Aorta (tissue), 5 donors: ENCODE measurements around the gene KRTAP3-1. TPM values are rescaled to one million over a fixed set of nuclear protein-coding genes. Genes with fewer than 3 reads are reported as not detected.
"Not testable (repeated sequence)": the region's sequence is repeated elsewhere in the genome, so short reads cannot be mapped to it uniquely, and the experiment has no call there.

ENCODE experiments used
- ATAC-seq: fragments of 200-7000 bp; cut with Tn5 transposase; one replicate; pipeline ENCODE4 v1.9.1; 2022; ENCODE audit warnings: moderate library complexity; ENCODE audit not compliant: low FRiP score
- DNase-seq, 2 donors: peaks; one replicate each; pipeline ENCODE4 v3.0.0-alpha.2; 2020
- H3K27ac ChIP-seq, 2 donors: one replicate each; pipeline ENCODE4 v1.5.1; 2013; ENCODE audit warnings: low read length in 2 of 2, mild to moderate bottlenecking in 2 of 2, moderate library complexity in 2 of 2, control low read depth in 1 of 2, inconsistent platforms in 1 of 2, low read depth in 1 of 2
- H3K27me3 ChIP-seq, 2 donors: one replicate each; pipeline ENCODE4 v1.6.1; 2013; ENCODE audit warnings: control low read depth in 1 of 2, low read length in 1 of 2, mild to moderate bottlenecking in 1 of 2, moderate library complexity in 1 of 2; ENCODE audit not compliant: insufficient read depth in 2 of 2, control insufficient read depth in 1 of 2
- H3K36me3 ChIP-seq, 2 donors: one replicate each; pipeline ENCODE4 v1.6.1; 2013; ENCODE audit warnings: control low read depth in 1 of 2, low read length in 1 of 2, mild to moderate bottlenecking in 1 of 2; ENCODE audit not compliant: insufficient read depth in 2 of 2, control insufficient read depth in 1 of 2
- H3K4me1 ChIP-seq, 2 donors: one replicate each; pipeline ENCODE4 v1.6.1; 2013; ENCODE audit warnings: low read length in 2 of 2, control low read depth in 1 of 2, mild to moderate bottlenecking in 1 of 2, moderate library complexity in 1 of 2; ENCODE audit not compliant: insufficient read depth in 2 of 2, control insufficient read depth in 1 of 2
- H3K4me3 ChIP-seq, 2 donors: one replicate each; pipeline ENCODE4 v1.5.1; 2013; ENCODE audit warnings: low read length in 2 of 2, control low read depth in 1 of 2, mild to moderate bottlenecking in 1 of 2
- H3K9me3 ChIP-seq: one replicate; pipeline ENCODE4 v1.6.1; 2013; ENCODE audit warnings: mild to moderate bottlenecking, low read length; ENCODE audit not compliant: control insufficient read depth
- WGBS, 2 donors: extraction: QIAGEN DNeasy Blood & Tissue Kit; methylation state at CpG; one replicate each; pipeline ENCODE4 v1.1.7; 2013; 5-methylcytosine and 5-hydroxymethylcytosine counted together
- intact Hi-C, 2 donors: fragments of 100-400 bp; cut with DNase I; formaldehyde crosslinking; loops; one replicate each; pipeline versions ENCODE4 v1.14.2 to v1.15.0; 2022
- polyA plus RNA-seq, 2 donors: library from polyadenylated mRNA; stranded (reverse); fragments of 200-250 nt; gene quantifications; one replicate each; pipeline ENCODE4 v1.2.3, GENCODE V29; 2013
- total RNA-seq, 2 donors: library from RNA; stranded (reverse); fragmentation: NEBNext Ultra II Directional; extraction: Animal tissue kit (Norgen Biotek cat#: 25700); gene quantifications; one replicate each; pipeline ENCODE4 v1.2.1, GENCODE V29; 2021
- donor health status: healthy with polysubstance abuse.
- donor health status: Bipolar disorder and iron deficiency.
- donor health status: DM: no; HTN: no; CAD: no.
- donor health status: DM: no; HTN: no; CAD: no.
- donor health status: DM: yes; HTN: yes; CAD: no.

KRTAP3-1 gene
- total and polyA plus RNA-seq, 4 donors: not detected

DNA sequence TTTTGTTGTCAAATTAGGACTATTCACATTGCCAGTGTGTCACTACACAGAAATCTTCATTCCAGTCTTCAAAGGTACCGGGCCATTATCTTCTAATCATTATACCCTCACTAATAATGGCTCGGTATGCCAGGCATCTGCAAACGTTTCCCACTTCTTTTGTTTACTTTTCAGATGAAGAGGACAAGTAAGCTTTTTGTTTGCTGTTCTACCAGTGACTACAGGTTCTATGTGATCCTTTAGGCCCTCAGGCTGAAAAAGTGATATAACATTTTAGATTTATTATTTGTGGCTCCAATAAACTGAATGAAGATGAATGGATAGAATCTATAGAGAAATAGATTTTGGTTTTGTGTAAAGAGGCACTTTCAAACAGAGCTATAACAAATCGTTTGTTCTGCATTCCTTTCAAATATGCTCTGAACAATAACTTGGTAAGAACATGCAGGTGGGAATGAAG lies 403 bp upstream of the KRTAP3-1 start:
- Histone ChIP-seq H3K36me3 (no peaks in the 10 kb centered on the region), H3K9me3 (no peaks in the 10 kb centered on the region), H3K4me1 (no peaks in the 10 kb centered on the region), H3K27ac (no peak overlapping the region), H3K4me3 (no peak overlapping the region), H3K27me3 (no peaks in the 10 kb centered on the region)
- no peak for DNase-seq
- 40 to 46% methylated on average over 4 of the region's 4 CpGs for WGBS, 2 donors
- intact Hi-C loops: no loop called here
- no peak for ATAC-seq

DNA sequence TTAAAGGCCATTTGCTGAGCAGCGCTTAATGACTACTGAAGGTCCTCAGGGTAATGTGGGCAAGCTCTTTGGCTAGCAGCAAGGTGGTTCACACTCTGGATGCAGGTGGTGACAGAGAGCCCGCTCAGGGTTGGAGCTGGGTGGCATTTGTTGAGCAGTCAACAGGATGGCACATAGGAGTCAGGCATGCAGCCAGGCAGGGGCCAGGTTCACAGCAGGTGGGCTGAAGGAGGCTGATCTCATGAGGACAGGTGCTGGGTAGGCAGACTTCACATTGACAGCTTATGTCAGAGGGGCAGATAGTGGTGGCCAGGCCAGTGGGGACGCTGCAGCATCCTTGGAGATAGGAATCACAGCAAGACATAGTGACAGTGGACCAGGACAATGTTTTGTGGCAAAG lies 4.5 kb downstream of the KRTAP3-1 start:
- H3K9me3 ChIP-seq: no peaks in the 10 kb centered on the region
- no peak overlapping the region for H3K4me3 ChIP-seq
- DNase-seq (no peak), ATAC-seq (no peak)
- WGBS, 2 donors: 82 to 89% methylated on average over 3 of the region's 3 CpGs
- H3K4me1 ChIP-seq: no peaks in the 10 kb centered on the region
- intact Hi-C loops: no loop called here
- no peaks in the 10 kb centered on the region for H3K27me3 ChIP-seq
- H3K27ac ChIP-seq: no peak overlapping the region
- H3K36me3 ChIP-seq: no peaks in the 10 kb centered on the region

GRCh38 chr17:41003926-41004325 lies 5.0 kb downstream of the KRTAP3-1 start:
- 46 to 50% methylated on average over 4 of the region's 4 CpGs for WGBS, 2 donors
- no peak for DNase-seq
- intact Hi-C loops: no loop called here

DNA sequence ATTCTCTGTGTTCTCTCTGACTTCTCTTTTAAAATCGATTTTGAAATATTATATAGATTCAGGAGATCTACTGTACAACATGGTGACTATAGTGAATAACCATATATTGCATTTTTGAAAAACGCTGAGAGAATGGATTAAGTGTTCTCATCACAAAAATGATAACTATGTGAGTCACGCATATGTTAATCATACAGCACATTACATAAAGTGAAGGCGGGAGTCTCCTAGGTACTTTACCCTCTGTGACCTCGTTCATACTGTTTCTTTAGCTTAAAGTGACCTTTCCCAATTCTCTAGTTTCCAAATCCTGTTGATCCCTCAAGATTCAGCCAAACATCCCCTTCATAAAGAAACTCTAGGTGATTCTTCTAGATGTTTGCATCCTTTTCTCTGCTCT lies 6.1 kb downstream of the KRTAP3-1 start:
- Histone ChIP-seq H3K27me3 (no peaks in the 10 kb centered on the region), H3K27ac (no peak overlapping the region), H3K4me3 (no peak overlapping the region), H3K9me3 (no peaks in the 10 kb centered on the region), H3K4me1 (no peaks in the 10 kb centered on the region), H3K36me3 (no peaks in the 10 kb centered on the region)
- DNase-seq (no peak), ATAC-seq (no peak)
- WGBS, 2 donors: 50 to 52% methylated on average over 5 of the region's 5 CpGs
- intact Hi-C loops: no loop called here

More at GRCh38 chr17:41003926-41004325, 5.0 kb downstream of the KRTAP3-1 start:
- Histone ChIP-seq H3K4me3 (no peak overlapping the region), H3K27me3 (no peaks in the 10 kb centered on the region), H3K27ac (no peak overlapping the region), H3K4me1 (no peaks in the 10 kb centered on the region), H3K36me3 (no peaks in the 10 kb centered on the region), H3K9me3 (no peaks in the 10 kb centered on the region)
- no peak for ATAC-seq

GRCh38 chr17:41001795-41002194 lies 7.1 kb downstream of the KRTAP3-1 start:
- DNase-seq: no peak
- intact Hi-C loops: no loop called here
- Histone ChIP-seq H3K9me3 (no peaks in the 10 kb centered on the region), H3K27me3 (no peaks in the 10 kb centered on the region), H3K4me1 (no peaks in the 10 kb centered on the region), H3K36me3 (no peaks in the 10 kb centered on the region), H3K4me3 (no peak overlapping the region), H3K27ac (no peak overlapping the region)
- no peak for ATAC-seq
- 78 to 86% methylated on average over 4 of the region's 4 CpGs for WGBS, 2 donors

DNA sequence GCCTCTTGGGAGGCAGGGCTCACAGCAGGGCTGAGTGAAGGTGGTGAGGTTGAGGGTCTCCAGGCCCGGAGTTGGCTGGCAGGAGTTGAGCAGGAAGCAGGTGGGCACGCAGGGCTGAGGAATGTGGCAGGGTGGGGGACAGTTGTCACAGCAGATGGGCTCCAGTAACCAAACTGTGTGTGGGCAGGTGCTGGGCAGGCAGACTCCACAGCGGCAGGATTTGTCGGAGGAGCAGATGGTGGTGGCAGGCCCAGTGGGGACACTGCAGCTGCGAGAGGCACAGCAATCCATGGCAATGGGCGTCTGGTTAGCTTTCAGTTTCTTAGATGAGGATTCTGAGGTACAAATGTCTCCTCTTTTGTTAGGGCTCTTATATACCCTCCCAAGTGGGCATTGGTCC lies 9.4 kb downstream of the KRTAP3-1 start, which contains the start of gene KRTAP3-2:
TSS of gene KRTAP3-2 (minus strand) at position 344 of the 400 bp plus-strand sequence. CDS start at position 291, 53 bp downstream.
- H3K36me3 ChIP-seq, H3K9me3 ChIP-seq, H3K27ac ChIP-seq, H3K4me1 ChIP-seq, ATAC-seq, H3K4me3 ChIP-seq, DNase-seq, intact Hi-C loops, H3K27me3 ChIP-seq: not testable (repeated sequence)
- WGBS, 2 donors: 69 to 77% methylated on average over 5 to 6 of the region's 6 CpGs

GRCh38 chr17:40997361-40997760 lies 11.6 kb downstream of the KRTAP3-1 start:
- Histone ChIP-seq H3K9me3 (peaks cover 2% of the 10 kb centered on the region), H3K4me3 (no peak overlapping the region), H3K27me3 (no peaks in the 10 kb centered on the region), H3K27ac (no peak overlapping the region), H3K4me1 (no peaks in the 10 kb centered on the region), H3K36me3 (no peaks in the 10 kb centered on the region)
- DNase-seq (no peak), ATAC-seq (no peak)
- intact Hi-C loops: no loop called here
- WGBS, 2 donors: 17 to 28% methylated on average over 2 of the region's 2 CpGs

- DNase-seq (no peak), ATAC-seq (no peak)
- Histone ChIP-seq H3K27ac (no peak overlapping the region), H3K27me3 (no peaks in the 10 kb centered on the region), H3K4me3 (no peak overlapping the region), H3K9me3 (peaks cover 2% of the 10 kb centered on the region), H3K36me3 (no peaks in the 10 kb centered on the region), H3K4me1 (no peaks in the 10 kb centered on the region)
- intact Hi-C loops: no loop called here
- 74 to 75% methylated on average over 4 of the region's 4 CpGs for WGBS, 2 donors
Observed at GRCh38 chr17:40996829-40997228, 12.1 kb downstream of the KRTAP3-1 start.

GRCh38 chr17:40995116-40995515 lies 13.8 kb downstream of the KRTAP3-1 start:
- no peak for ATAC-seq
- WGBS, 2 donors: 51 to 56% methylated on average over 1 of the region's 1 CpG
- Histone ChIP-seq H3K27me3 (no peaks in the 10 kb centered on the region), H3K36me3 (no peaks in the 10 kb centered on the region), H3K9me3 (peaks cover 2% of the 10 kb centered on the region), H3K4me1 (no peaks in the 10 kb centered on the region), H3K27ac (no peak overlapping the region), H3K4me3 (no peak overlapping the region)
- intact Hi-C loops: no loop called here
- DNase-seq: no peak
